ENCODE data around the gene KAT6B.

DNA sequence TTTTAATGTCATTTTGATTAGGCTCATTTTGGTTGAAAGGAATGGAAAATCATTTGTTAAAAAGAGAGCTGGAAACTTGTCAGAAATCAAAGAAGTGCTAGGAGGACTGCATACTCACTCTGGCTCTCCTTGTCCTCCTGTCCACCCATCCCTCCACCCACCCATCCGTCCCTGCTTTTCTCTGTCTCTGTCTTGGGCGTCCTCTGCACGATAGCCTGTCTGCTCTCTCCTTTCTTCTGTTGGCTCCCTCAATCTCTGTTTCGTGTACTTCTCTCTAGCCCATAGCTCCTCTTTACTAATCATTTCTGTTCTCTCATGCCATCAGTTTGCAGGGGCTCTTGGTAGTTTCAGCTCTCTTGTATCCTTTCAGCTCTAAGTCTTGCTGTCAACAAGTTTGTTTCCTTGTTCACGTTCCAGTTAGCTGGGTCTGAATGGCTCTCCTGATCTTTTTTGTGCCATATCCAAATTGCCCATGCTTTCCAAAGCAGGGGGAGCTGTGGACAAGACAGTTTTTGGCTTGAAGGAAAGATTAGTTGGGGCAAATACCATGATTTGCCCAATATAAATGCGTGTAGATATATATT, 75.6 kb downstream of the KAT6B start:
- TF ChIP-seq JUND (IDR thresholded peaks at IDR 0.05; ENCODE audit: low read length) (no peak), POU5F1 (IDR thresholded peaks at IDR 0.05; ENCODE audit: low read depth, low read length) (no peak), RFX5 (IDR thresholded peaks at IDR 0.05; ENCODE audit: borderline replicate concordance, low read depth, low read length) (no peak), POLR2AphosphoS5 (IDR thresholded peaks at IDR 0.05; ENCODE audit: low read depth, low read length) (no peak), POLR2A (IDR thresholded peaks at IDR 0.05; ENCODE audit: control extremely low read depth in 1 of 2, low read depth in 2 of 2, low read length in 2 of 2) (no peak)
- TF ChIP-seq, protein P1, sequence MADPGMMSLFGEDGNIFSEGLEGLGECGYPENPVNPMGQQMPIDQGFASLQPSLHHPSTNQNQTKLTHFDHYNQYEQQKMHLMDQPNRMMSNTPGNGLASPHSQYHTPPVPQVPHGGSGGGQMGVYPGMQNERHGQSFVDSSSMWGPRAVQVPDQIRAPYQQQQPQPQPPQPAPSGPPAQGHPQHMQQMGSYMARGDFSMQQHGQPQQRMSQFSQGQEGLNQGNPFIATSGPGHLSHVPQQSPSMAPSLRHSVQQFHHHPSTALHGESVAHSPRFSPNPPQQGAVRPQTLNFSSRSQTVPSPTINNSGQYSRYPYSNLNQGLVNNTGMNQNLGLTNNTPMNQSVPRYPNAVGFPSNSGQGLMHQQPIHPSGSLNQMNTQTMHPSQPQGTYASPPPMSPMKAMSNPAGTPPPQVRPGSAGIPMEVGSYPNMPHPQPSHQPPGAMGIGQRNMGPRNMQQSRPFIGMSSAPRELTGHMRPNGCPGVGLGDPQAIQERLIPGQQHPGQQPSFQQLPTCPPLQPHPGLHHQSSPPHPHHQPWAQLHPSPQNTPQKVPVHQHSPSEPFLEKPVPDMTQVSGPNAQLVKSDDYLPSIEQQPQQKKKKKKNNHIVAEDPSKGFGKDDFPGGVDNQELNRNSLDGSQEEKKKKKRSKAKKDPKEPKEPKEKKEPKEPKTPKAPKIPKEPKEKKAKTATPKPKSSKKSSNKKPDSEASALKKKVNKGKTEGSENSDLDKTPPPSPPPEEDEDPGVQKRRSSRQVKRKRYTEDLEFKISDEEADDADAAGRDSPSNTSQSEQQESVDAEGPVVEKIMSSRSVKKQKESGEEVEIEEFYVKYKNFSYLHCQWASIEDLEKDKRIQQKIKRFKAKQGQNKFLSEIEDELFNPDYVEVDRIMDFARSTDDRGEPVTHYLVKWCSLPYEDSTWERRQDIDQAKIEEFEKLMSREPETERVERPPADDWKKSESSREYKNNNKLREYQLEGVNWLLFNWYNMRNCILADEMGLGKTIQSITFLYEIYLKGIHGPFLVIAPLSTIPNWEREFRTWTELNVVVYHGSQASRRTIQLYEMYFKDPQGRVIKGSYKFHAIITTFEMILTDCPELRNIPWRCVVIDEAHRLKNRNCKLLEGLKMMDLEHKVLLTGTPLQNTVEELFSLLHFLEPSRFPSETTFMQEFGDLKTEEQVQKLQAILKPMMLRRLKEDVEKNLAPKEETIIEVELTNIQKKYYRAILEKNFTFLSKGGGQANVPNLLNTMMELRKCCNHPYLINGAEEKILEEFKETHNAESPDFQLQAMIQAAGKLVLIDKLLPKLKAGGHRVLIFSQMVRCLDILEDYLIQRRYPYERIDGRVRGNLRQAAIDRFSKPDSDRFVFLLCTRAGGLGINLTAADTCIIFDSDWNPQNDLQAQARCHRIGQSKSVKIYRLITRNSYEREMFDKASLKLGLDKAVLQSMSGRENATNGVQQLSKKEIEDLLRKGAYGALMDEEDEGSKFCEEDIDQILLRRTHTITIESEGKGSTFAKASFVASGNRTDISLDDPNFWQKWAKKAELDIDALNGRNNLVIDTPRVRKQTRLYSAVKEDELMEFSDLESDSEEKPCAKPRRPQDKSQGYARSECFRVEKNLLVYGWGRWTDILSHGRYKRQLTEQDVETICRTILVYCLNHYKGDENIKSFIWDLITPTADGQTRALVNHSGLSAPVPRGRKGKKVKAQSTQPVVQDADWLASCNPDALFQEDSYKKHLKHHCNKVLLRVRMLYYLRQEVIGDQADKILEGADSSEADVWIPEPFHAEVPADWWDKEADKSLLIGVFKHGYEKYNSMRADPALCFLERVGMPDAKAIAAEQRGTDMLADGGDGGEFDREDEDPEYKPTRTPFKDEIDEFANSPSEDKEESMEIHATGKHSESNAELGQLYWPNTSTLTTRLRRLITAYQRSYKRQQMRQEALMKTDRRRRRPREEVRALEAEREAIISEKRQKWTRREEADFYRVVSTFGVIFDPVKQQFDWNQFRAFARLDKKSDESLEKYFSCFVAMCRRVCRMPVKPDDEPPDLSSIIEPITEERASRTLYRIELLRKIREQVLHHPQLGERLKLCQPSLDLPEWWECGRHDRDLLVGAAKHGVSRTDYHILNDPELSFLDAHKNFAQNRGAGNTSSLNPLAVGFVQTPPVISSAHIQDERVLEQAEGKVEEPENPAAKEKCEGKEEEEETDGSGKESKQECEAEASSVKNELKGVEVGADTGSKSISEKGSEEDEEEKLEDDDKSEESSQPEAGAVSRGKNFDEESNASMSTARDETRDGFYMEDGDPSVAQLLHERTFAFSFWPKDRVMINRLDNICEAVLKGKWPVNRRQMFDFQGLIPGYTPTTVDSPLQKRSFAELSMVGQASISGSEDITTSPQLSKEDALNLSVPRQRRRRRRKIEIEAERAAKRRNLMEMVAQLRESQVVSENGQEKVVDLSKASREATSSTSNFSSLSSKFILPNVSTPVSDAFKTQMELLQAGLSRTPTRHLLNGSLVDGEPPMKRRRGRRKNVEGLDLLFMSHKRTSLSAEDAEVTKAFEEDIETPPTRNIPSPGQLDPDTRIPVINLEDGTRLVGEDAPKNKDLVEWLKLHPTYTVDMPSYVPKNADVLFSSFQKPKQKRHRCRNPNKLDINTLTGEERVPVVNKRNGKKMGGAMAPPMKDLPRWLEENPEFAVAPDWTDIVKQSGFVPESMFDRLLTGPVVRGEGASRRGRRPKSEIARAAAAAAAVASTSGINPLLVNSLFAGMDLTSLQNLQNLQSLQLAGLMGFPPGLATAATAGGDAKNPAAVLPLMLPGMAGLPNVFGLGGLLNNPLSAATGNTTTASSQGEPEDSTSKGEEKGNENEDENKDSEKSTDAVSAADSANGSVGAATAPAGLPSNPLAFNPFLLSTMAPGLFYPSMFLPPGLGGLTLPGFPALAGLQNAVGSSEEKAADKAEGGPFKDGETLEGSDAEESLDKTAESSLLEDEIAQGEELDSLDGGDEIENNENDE (IDR thresholded peaks at IDR 0.05; ENCODE audit: insufficient replicate concordance, low read length) = no peak
- TF ChIP-seq, protein P2, sequence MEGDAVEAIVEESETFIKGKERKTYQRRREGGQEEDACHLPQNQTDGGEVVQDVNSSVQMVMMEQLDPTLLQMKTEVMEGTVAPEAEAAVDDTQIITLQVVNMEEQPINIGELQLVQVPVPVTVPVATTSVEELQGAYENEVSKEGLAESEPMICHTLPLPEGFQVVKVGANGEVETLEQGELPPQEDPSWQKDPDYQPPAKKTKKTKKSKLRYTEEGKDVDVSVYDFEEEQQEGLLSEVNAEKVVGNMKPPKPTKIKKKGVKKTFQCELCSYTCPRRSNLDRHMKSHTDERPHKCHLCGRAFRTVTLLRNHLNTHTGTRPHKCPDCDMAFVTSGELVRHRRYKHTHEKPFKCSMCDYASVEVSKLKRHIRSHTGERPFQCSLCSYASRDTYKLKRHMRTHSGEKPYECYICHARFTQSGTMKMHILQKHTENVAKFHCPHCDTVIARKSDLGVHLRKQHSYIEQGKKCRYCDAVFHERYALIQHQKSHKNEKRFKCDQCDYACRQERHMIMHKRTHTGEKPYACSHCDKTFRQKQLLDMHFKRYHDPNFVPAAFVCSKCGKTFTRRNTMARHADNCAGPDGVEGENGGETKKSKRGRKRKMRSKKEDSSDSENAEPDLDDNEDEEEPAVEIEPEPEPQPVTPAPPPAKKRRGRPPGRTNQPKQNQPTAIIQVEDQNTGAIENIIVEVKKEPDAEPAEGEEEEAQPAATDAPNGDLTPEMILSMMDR (IDR thresholded peaks at IDR 0.05; ENCODE audit: control extremely low read depth in 1 of 3, insufficient read depth in 1 of 3, low read depth in 1 of 3, low read length in 3 of 3) = no peak

Measured in H1 (cell line).